HepG2 (cell line): ENCODE data around the gene TAF11. TPM values are rescaled to one million over a fixed set of nuclear protein-coding genes. Genes with fewer than 3 reads are reported as not detected.

ENCODE experiments used
- ARHGAP35 ChIP-seq: sonication (generic); formaldehyde crosslinking; IDR thresholded peaks from 2 replicates; pipeline ENCODE4 v1.9.0; 2022; ENCODE audit warnings: mild to moderate bottlenecking, inconsistent platforms, moderate library complexity, missing genetic modification reagents, borderline replicate concordance
- ARNT ChIP-seq: fragments of 450-650 bp; IDR thresholded peaks from 2 replicates; pipeline ENCODE4 v1.6.1; 2017
- ATF7-NPFF ChIP-seq: sonication (generic); formaldehyde crosslinking; IDR thresholded peaks from 2 replicates; pipeline ENCODE4 v1.8.1; 2023; ENCODE audit warnings: mild to moderate bottlenecking, low read depth, missing genetic modification reagents, moderate library complexity
- KMT2A ChIP-seq: sonication (generic); formaldehyde crosslinking; IDR thresholded peaks from 2 replicates; pipeline ENCODE4 v1.4.0; 2020; ENCODE audit warnings: missing genetic modification reagents
- MED13 ChIP-seq: sonication (generic); formaldehyde crosslinking; IDR thresholded peaks from 2 replicates; pipeline ENCODE4 v1.5.0; 2020; ENCODE audit warnings: missing genetic modification reagents
- MEF2D ChIP-seq: sonication (generic); formaldehyde crosslinking; IDR thresholded peaks from 2 replicates; pipeline ENCODE4 v1.5.1; 2020; ENCODE audit warnings: mild to moderate bottlenecking, missing genetic modification reagents
- NCOA1 ChIP-seq: sonication (generic); formaldehyde crosslinking; IDR thresholded peaks from 2 replicates; pipeline ENCODE4 v1.9.0; 2021; ENCODE audit warnings: missing genetic modification reagents
- NFKBIZ ChIP-seq: IDR thresholded peaks from 2 replicates; pipeline ENCODE4 v1.6.1; 2018; ENCODE audit warnings: missing genetic modification reagents, missing compliant biosample characterization
- PAWR ChIP-seq: sonication (generic); formaldehyde crosslinking; IDR thresholded peaks from 2 replicates; pipeline ENCODE4 v1.4.0; 2020; ENCODE audit warnings: missing genetic modification reagents, mild to moderate bottlenecking, borderline replicate concordance
- SMYD3 ChIP-seq: sonication (generic); formaldehyde crosslinking; IDR thresholded peaks from 2 replicates; pipeline ENCODE4 v1.8.1; 2023; ENCODE audit warnings: mild to moderate bottlenecking, missing genetic modification reagents
- ZFP36L1 ChIP-seq: sonication (generic); formaldehyde crosslinking; IDR thresholded peaks from 2 replicates; pipeline ENCODE4 v1.8.0; 2022; ENCODE audit warnings: mild to moderate bottlenecking, missing genetic modification reagents, moderate library complexity
- ZNF619 ChIP-seq: sonication (generic); formaldehyde crosslinking; IDR thresholded peaks from 2 replicates; pipeline ENCODE4 v1.4.0; 2020; ENCODE audit warnings: mild to moderate bottlenecking, missing genetic modification reagents
- ZNF792 ChIP-seq: IDR thresholded peaks from 2 replicates; pipeline ENCODE4 v1.6.1; 2016
- polyA plus RNA-seq, 8 experiments: library from polyadenylated mRNA; depleted of rRNA in 3 of 8; stranded (reverse) in 7 of 8; unstranded in 1 of 8; fragments of >200 nt; fragmentation: Illumina TruSeq in 4 of 8; extraction: Trizol in 4 of 8; gene quantifications; 2 replicates each; pipeline versions ENCODE4 v1.2.1 to v1.2.3, GENCODE V29; 2011 to 2016; ENCODE audit warnings: low read depth in 4 of 8, missing spikeins in 1 of 8, mixed read lengths in 1 of 8; ENCODE audit not compliant: insufficient read depth in 1 of 8
- total RNA-seq, 5 experiments: library from RNA; depleted of rRNA; stranded (reverse); fragments of >200 nt; fragmentation: Illumina TruSeq; extraction: Trizol; gene quantifications; 2 replicates each; pipeline ENCODE4 v1.2.3, GENCODE V29; 2016; ENCODE audit warnings: low read depth in 1 of 5
- TF ChIP-seq, protein P1 (sequence below): IDR thresholded peaks from 2 replicates; pipeline ENCODE4 v1.6.1; 2016; ENCODE audit warnings: mild to moderate bottlenecking, missing biosample characterization, missing genetic modification reagents
- TF ChIP-seq, protein P2 (sequence below): sonication (generic); formaldehyde crosslinking; IDR thresholded peaks from 2 replicates; pipeline ENCODE4 v1.5.0; 2020; ENCODE audit warnings: missing genetic modification reagents
- TF ChIP-seq, protein P3 (sequence below): sonication (generic); formaldehyde crosslinking; IDR thresholded peaks from 2 replicates; pipeline ENCODE4 v1.4.0; 2020; ENCODE audit warnings: missing genetic modification reagents, borderline replicate concordance
- TF ChIP-seq, protein P4 (sequence below): fragments of 450-650 bp; IDR thresholded peaks from 2 replicates; pipeline ENCODE4 v1.6.1; 2017
- TF ChIP-seq, protein P5 (sequence below): sonication (generic); formaldehyde crosslinking; IDR thresholded peaks from 2 replicates; pipeline ENCODE4 v1.5.1; 2020; ENCODE audit warnings: mild to moderate bottlenecking, missing genetic modification reagents
- TF ChIP-seq, protein P6 (sequence below): sonication (generic); formaldehyde crosslinking; IDR thresholded peaks from 2 replicates; pipeline ENCODE4 v1.8.1; 2023; ENCODE audit warnings: mild to moderate bottlenecking, missing genetic modification reagents

The TAF11 gene
- total and polyA plus RNA-seq, 2 of the 13 experiments (the other 11 are each of a cell fraction or from before 2014, with no cell fraction given): 35.4 to 73.6 TPM

DNA sequence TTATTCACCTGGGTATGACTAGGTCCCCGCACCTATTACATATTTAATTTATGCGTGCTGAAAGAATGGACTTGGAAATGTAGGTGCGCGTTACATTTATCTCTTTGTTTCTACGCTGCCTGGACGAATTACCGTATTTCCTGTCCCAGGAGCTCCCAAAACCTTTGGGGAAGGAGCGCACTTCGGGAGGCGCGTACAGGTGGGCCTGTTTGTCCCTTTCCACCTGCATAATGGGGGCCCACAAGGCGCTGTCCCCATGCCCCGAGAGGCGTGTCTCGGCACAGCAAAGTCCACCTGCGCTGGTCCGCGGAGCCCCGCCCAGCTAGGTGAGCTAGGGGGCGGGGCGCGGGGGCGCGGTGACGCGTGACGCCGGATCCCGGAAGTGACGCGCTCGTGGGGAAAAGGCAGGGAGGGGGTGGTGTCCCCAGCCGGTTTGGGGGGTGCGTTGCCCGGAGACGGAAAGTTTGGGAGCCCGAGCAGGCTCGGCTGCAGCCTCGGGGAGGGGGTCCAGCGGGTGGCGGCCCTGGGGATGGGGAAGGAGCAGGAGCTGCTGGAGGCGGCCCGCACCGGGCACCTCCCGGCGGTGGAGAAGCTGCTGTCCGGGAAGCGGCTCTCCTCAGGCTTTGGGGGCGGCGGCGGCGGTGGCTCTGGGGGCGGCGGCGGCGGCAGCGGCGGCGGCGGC is 1.2 kb upstream of the TAF11 start, which contains the start of gene ANKS1A (continued):
- TF ChIP-seq, protein P1, sequence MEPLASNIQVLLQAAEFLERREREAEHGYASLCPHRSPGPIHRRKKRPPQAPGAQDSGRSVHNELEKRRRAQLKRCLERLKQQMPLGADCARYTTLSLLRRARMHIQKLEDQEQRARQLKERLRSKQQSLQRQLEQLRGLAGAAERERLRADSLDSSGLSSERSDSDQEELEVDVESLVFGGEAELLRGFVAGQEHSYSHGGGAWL (CRISPR knock-in tag): peak; percentile 62; the same call in 1 of the 2 replicates
- TF ChIP-seq NFKBIZ: peak; percentile 47; the same call in 1 of the 2 replicates
- no peak for TF ChIP-seq ARNT
- TF ChIP-seq, protein P2, sequence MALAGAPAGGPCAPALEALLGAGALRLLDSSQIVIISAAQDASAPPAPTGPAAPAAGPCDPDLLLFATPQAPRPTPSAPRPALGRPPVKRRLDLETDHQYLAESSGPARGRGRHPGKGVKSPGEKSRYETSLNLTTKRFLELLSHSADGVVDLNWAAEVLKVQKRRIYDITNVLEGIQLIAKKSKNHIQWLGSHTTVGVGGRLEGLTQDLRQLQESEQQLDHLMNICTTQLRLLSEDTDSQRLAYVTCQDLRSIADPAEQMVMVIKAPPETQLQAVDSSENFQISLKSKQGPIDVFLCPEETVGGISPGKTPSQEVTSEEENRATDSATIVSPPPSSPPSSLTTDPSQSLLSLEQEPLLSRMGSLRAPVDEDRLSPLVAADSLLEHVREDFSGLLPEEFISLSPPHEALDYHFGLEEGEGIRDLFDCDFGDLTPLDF: no peak
- no peak for TF ChIP-seq PAWR
- TF ChIP-seq KMT2A (CRISPR knock-in tag): peak; percentile 66; the same call in 1 of the 2 replicates
- TF ChIP-seq ATF7-NPFF: peak; percentile 66; the same call in 1 of the 2 replicates
- 0 out of 2 replicates have a peak, but pooled peaks have one; percentile 45 for TF ChIP-seq ARHGAP35
- TF ChIP-seq ZNF792 (CRISPR knock-in tag): 0 out of 2 replicates have a peak, but pooled peaks have one; percentile 20
- TF ChIP-seq, protein P3, sequence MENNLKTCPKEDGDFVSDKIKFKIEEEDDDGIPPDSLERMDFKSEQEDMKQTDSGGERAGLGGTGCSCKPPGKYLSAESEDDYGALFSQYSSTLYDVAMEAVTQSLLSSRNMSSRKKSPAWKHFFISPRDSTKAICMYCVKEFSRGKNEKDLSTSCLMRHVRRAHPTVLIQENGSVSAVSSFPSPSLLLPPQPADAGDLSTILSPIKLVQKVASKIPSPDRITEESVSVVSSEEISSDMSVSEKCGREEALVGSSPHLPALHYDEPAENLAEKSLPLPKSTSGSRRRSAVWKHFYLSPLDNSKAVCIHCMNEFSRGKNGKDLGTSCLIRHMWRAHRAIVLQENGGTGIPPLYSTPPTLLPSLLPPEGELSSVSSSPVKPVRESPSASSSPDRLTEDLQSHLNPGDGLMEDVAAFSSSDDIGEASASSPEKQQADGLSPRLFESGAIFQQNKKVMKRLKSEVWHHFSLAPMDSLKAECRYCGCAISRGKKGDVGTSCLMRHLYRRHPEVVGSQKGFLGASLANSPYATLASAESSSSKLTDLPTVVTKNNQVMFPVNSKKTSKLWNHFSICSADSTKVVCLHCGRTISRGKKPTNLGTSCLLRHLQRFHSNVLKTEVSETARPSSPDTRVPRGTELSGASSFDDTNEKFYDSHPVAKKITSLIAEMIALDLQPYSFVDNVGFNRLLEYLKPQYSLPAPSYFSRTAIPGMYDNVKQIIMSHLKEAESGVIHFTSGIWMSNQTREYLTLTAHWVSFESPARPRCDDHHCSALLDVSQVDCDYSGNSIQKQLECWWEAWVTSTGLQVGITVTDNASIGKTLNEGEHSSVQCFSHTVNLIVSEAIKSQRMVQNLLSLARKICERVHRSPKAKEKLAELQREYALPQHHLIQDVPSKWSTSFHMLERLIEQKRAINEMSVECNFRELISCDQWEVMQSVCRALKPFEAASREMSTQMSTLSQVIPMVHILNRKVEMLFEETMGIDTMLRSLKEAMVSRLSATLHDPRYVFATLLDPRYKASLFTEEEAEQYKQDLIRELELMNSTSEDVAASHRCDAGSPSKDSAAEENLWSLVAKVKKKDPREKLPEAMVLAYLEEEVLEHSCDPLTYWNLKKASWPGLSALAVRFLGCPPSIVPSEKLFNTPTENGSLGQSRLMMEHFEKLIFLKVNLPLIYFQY (CRISPR knock-in tag): 0 out of 2 replicates have a peak, but pooled peaks have one; percentile 66
- TF ChIP-seq MED13 (CRISPR knock-in tag): no peak
- TF ChIP-seq, protein P4, sequence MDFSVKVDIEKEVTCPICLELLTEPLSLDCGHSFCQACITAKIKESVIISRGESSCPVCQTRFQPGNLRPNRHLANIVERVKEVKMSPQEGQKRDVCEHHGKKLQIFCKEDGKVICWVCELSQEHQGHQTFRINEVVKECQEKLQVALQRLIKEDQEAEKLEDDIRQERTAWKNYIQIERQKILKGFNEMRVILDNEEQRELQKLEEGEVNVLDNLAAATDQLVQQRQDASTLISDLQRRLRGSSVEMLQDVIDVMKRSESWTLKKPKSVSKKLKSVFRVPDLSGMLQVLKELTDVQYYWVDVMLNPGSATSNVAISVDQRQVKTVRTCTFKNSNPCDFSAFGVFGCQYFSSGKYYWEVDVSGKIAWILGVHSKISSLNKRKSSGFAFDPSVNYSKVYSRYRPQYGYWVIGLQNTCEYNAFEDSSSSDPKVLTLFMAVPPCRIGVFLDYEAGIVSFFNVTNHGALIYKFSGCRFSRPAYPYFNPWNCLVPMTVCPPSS: no peak
- TF ChIP-seq ZNF619 (CRISPR knock-in tag): peak; percentile 80; the same call in 1 of the 2 replicates
- TF ChIP-seq, protein P5, sequence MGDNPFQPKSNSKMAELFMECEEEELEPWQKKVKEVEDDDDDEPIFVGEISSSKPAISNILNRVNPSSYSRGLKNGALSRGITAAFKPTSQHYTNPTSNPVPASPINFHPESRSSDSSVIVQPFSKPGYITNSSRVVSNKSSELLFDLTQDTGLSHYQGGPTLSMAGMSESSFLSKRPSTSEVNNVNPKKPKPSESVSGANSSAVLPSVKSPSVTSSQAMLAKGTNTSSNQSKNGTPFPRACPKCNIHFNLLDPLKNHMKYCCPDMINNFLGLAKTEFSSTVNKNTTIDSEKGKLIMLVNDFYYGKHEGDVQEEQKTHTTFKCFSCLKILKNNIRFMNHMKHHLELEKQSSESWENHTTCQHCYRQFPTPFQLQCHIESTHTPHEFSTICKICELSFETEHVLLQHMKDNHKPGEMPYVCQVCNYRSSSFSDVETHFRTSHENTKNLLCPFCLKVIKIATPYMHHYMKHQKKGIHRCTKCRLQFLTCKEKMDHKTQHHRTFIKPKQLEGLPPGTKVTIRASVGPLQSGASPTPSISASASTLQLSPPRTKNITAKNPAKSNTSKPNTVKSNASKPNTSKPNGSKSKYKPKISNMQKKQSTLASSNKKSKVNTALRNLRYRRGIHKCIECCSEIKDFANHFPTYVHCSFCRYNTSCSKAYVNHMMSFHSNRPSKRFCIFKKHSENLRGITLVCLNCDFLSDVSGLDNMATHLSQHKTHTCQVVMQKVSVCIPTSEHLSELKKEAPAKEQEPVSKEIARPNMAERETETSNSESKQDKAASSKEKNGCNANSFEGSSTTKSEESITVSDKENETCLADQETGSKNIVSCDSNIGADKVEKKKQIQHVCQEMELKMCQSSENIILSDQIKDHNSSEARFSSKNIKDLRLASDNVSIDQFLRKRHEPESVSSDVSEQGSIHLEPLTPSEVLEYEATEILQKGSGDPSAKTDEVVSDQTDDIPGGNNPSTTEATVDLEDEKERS: peak; percentile 46; the same call in 1 of the 2 replicates
- no peak for TF ChIP-seq ZFP36L1
- no peak for TF ChIP-seq MEF2D
- TF ChIP-seq NCOA1 (CRISPR knock-in tag): no peak
- TF ChIP-seq, protein P6, sequence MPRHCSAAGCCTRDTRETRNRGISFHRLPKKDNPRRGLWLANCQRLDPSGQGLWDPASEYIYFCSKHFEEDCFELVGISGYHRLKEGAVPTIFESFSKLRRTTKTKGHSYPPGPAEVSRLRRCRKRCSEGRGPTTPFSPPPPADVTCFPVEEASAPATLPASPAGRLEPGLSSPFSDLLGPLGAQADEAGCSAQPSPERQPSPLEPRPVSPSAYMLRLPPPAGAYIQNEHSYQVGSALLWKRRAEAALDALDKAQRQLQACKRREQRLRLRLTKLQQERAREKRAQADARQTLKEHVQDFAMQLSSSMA (CRISPR knock-in tag): 0 out of 2 replicates have a peak, but pooled peaks have one; percentile 20
- peak; percentile 61; the same call in 1 of the 2 replicates for TF ChIP-seq SMYD3 (CRISPR knock-in tag)
